ENCODE measurements around the gene SLC4A5. TPM values are rescaled to one million over a fixed set of nuclear protein-coding genes. Genes with fewer than 3 reads are reported as not detected.

SLC4A5 gene
- total RNA-seq, 1 donor from 2014 or later, result 4.4 TPM

DNA sequence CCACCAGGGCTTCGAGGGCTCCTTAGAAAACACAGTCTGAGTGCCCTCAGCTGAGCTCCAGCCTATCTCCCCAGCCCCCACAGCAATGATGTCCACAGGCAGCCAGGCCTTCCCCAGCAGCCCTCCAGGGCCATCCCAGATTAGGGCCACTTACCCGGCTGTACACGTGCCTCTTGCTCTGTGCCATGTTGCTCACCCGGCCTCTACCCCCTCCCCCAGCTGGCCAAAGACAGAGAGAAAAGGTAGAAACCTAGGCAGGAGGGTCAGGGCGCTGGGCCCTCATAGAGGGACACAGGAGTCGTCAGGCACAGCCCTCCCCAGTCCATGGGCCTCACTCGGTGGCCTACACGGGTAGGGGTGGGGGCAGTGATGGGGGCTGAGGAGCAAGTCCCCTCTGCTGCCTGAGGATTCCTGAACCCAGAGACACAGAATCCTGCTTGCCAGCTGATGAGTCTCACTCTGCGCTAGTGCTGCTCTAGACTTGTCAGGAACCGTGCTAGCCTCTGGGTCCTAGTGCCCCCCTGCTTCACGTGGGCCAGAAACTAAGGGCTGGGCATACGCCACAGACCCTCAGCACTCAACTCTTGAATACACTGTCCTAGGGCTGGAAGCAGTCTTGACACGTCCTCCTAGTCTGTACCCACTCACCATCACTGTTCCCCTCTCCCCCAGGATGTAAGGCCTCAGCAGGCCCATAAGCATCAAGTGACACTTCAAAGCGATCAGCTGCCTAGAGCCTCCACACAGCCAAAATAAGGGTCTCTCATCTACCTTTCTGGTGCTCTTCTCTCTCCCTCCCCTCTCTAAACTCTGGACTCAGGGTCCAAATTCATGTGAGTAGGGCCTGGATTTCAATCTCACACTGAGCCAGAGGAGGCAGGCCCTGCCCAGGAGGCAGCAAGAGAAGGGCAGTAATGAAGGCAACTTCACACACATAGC lies 36.9 kb upstream of the SLC4A5 start, which contains the start of gene DCTN1:
DCTN1 (minus strand) TSS at position 461 of the 939 bp plus-strand sequence; CDS start at position 187, 274 bp downstream.
- H3K36me3 ChIP-seq, result peaks cover 0 to 18% of the 10 kb centered on the region in 2 donors
- TF ChIP-seq POLR2A (IDR thresholded peaks at IDR 0.05), result no peak
- TF ChIP-seq POLR2AphosphoS5 (IDR thresholded peaks at IDR 0.05; ENCODE audit: insufficient read depth in 1 of 2, low read depth in 1 of 2), result no peak
- TF ChIP-seq, protein P1, sequence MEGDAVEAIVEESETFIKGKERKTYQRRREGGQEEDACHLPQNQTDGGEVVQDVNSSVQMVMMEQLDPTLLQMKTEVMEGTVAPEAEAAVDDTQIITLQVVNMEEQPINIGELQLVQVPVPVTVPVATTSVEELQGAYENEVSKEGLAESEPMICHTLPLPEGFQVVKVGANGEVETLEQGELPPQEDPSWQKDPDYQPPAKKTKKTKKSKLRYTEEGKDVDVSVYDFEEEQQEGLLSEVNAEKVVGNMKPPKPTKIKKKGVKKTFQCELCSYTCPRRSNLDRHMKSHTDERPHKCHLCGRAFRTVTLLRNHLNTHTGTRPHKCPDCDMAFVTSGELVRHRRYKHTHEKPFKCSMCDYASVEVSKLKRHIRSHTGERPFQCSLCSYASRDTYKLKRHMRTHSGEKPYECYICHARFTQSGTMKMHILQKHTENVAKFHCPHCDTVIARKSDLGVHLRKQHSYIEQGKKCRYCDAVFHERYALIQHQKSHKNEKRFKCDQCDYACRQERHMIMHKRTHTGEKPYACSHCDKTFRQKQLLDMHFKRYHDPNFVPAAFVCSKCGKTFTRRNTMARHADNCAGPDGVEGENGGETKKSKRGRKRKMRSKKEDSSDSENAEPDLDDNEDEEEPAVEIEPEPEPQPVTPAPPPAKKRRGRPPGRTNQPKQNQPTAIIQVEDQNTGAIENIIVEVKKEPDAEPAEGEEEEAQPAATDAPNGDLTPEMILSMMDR (IDR thresholded peaks at IDR 0.05), result no peak
- peaks cover 57% of the 10 kb centered on the region for H3K4me1 ChIP-seq
- H3K27ac ChIP-seq, result peak within 1 kb of the TSS; percentile 40
- H3K9me3 ChIP-seq, result no peaks in the 10 kb centered on the region
- DNase-seq (ENCODE audit: extremely low spot score in 2 of 2), result no peak
- H3K27me3 ChIP-seq, result no peaks in the 10 kb centered on the region
- intact Hi-C loops (cut with DNase I), result no loop called here
- H3K4me3 ChIP-seq, result peak within 1 kb of the TSS; percentile 35 to 46

DNA sequence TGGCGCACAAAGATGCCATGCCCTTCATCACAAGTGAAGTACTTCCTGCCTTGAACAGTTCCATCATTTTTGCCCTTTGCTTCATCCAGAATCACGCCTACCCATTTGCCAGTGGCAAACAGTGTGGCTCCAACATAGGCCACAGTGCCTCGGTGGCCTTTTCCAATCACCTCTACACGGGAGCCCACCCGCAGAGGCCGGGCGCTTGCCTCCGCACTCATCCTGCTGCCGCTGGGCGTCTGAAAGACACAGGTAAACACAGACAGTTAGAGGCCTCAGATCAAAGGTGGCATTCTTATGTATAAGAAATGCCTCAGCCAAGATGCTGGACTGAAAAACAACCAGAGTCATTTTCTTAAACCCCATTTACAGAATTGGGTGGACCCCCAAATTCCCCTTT lies 34.8 kb upstream of the SLC4A5 start:
- no peak overlapping the region for H3K27ac ChIP-seq
- no peaks in the 10 kb centered on the region for H3K27me3 ChIP-seq
- no peaks in the 10 kb centered on the region for H3K9me3 ChIP-seq
- peaks cover 0 to 18% of the 10 kb centered on the region in 2 donors for H3K36me3 ChIP-seq
- H3K4me3 ChIP-seq, result no peak overlapping the region
- DNase-seq (ENCODE audit: extremely low spot score in 2 of 2), result no peak
- H3K4me1 ChIP-seq, result peaks cover 57% of the 10 kb centered on the region
- TF ChIP-seq, protein P1 (IDR thresholded peaks at IDR 0.05), result no peak
- no peak for TF ChIP-seq POLR2A (IDR thresholded peaks at IDR 0.05)
- no peak for TF ChIP-seq POLR2AphosphoS5 (IDR thresholded peaks at IDR 0.05; ENCODE audit: insufficient read depth in 1 of 2, low read depth in 1 of 2)
- intact Hi-C loops (cut with DNase I), result no loop called here

DNA sequence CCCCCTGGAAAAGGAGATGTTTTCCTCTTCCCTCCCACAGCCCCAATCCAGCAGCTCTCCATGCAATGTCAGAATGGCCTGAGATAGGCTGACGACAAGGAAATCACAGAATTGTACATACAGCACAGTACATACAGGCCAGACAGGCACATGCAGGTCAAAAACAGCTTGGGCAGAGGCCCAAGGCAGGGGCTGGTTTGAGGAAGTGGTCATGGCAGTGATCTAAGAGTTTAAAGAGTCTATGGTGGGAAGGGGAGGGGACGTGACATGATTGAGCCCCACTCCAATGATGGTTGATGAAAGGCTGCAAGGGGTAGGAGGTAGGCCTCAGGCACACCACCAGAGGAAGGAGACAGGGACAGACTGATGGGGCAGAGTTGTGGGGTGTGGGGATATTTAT lies 32.6 kb upstream of the SLC4A5 start:
- DNase-seq (ENCODE audit: extremely low spot score in 2 of 2), result no peak
- Histone ChIP-seq H3K9me3 (no peaks in the 10 kb centered on the region), H3K27ac (no peak overlapping the region), H3K4me1 (peaks cover 53% of the 10 kb centered on the region), H3K4me3 (no peak overlapping the region), H3K27me3 (no peaks in the 10 kb centered on the region), H3K36me3 (peaks cover 0 to 22% of the 10 kb centered on the region in 2 donors)
- intact Hi-C loops (cut with DNase I), result no loop called here
- TF ChIP-seq POLR2AphosphoS5 (IDR thresholded peaks at IDR 0.05; ENCODE audit: insufficient read depth in 1 of 2, low read depth in 1 of 2), result no peak
- TF ChIP-seq, protein P1 (IDR thresholded peaks at IDR 0.05), result no peak
- no peak for TF ChIP-seq POLR2A (IDR thresholded peaks at IDR 0.05)

DNA sequence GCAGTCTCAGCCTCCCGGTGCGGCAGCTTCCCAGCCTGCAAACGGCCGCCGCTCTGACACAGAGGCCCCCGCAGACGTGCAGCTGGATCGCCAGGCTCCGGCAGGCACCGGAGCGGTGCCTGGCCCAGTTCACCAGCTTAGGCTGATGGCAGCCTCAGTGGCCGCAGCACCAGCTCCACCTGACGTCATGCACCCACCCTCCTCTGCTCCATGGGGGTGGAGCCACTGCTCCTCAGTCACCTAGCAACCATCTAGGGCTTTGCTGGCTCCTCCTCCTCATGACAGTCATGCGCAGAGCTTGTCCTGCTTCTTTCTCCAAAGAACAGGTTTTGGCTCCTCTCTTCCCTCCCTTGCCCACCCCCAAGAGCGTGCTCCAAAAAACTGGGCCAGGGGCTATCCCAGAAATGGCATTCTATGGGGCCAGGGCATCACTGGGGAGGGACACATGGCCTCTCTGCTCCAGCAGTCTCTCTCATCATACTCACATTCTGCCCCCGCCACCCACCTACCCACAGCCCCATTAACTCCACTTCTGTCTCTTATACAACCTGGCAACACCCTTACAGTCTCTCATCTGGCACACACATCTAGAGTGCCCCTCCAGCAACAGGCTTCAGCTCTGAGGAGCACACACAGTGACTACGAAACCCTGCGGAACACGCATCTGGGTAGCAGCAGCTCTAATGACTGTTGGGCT lies 31.4 kb upstream of the SLC4A5 start:
- intact Hi-C loops (cut with DNase I), result no loop called here
- peak overlapping the region; percentile 31 to 36 for H3K4me3 ChIP-seq
- H3K36me3 ChIP-seq, result peaks cover 0 to 33% of the 10 kb centered on the region in 2 donors
- no peaks in the 10 kb centered on the region for H3K27me3 ChIP-seq
- no peak for DNase-seq (ENCODE audit: extremely low spot score in 2 of 2)
- H3K9me3 ChIP-seq, result no peaks in the 10 kb centered on the region
- H3K4me1 ChIP-seq, result peaks cover 41% of the 10 kb centered on the region
- TF ChIP-seq, protein P1 (IDR thresholded peaks at IDR 0.05), result no peak
- TF ChIP-seq POLR2AphosphoS5 (IDR thresholded peaks at IDR 0.05; ENCODE audit: insufficient read depth in 1 of 2, low read depth in 1 of 2), result peak in 1 of 2 donors; percentile 31
- H3K27ac ChIP-seq, result peak overlapping the region; percentile 42
